Activated CD4-positive, alpha-beta T cell treated with anti-CD3 and anti-CD28 coated beads, Interleukin-2, Interleukin-6, amounts not matched to agents 100 ng/mL and 50 ng/mL, durations not matched to agents 16 hours and 8 hours (primary cell): ENCODE data around the gene BET1.

Experiments used
- DNase-seq: peaks from one replicate; pipeline ENCODE4 v3.0.0-alpha.2; 2020

The BET1 gene

DNA sequence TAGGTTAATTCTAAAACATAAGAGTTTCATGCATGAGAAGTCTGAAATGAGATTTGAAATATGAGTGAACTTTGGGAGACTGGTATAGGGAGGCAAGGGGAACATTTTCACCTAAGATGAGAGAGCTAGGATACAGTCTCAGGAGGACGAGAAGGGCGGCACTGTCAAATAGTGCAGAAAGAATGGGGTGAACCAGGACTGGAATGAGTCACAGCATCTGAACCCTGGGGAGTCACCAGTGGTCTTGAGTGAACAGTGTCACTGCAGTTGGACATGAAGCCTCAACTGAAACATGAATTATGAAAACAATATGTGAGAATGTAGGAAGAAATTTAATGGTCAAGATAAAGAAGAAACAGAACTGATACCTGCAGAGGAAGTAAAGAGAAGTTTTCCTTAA lies 48.9 kb downstream of the BET1 start:
- DNase-seq = no peak

- no peak for DNase-seq
Measured at GRCh38 chr7:93949423-93949822, 54.7 kb downstream of the BET1 start.

DNA sequence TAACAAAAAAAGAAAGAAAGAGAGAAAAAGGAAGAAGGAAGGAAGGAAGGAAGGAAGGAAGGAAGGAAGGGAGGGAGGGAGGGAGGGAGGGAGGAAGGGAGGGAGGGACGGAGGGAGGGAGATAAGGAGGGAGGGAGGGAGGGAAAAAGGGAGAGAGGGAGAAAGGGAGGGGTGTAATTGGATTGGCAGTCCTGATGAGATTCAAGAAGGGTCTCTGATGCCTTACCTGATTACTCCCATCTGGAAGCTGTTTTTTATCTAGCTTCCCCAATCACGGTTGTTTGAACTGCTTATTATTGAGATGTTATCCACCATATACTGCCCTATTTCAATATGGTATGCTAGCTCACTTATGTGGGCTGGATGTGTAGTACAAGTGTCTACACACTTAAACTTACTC lies 55.3 kb downstream of the BET1 start:
- DNase-seq = no peak

GRCh38 chr7:93948106-93948505 lies 56.0 kb downstream of the BET1 start:
- no peak for DNase-seq

GRCh38 chr7:93945756-93946535 lies 58.2 kb downstream of the BET1 start:
- DNase-seq = no peak

DNA sequence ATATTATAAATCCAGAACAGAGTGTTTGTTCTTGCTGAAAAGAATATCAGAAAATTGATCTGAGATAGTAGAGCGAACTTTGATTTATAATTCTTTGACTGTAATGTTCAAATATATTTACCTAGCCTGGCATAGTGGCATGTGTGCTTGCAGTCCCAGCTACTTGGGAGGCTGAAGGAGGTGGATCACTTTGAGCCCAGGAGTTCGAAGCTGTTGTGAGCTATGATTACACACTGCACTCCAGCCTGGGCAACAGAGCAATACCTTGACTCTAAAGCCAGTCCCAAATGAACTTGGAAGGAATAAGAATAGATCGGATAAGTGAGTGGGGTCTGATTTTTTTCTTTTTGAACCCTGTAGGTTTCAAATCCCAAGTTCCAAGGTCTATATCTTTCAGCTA lies 59.1 kb downstream of the BET1 start:
- DNase-seq = no peak

DNA sequence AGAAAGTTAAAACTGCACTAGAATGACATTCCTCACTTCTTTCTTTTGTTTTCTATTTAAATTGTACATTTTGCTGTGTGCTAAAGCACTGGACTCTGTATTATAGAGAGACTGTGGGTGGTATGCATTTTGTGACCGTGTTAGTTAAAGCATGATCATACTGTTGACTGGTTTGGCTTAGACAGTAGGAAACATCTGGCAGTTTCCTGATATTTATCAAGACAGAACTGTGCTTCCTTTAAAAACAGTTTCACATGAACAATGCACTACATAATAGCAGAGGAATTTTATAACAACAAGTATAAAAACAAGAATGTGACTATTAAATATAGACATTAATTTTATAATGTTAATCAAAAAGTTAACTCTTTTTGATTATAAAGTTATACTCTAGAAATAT lies 59.5 kb downstream of the BET1 start:
- no peak for DNase-seq

DNA sequence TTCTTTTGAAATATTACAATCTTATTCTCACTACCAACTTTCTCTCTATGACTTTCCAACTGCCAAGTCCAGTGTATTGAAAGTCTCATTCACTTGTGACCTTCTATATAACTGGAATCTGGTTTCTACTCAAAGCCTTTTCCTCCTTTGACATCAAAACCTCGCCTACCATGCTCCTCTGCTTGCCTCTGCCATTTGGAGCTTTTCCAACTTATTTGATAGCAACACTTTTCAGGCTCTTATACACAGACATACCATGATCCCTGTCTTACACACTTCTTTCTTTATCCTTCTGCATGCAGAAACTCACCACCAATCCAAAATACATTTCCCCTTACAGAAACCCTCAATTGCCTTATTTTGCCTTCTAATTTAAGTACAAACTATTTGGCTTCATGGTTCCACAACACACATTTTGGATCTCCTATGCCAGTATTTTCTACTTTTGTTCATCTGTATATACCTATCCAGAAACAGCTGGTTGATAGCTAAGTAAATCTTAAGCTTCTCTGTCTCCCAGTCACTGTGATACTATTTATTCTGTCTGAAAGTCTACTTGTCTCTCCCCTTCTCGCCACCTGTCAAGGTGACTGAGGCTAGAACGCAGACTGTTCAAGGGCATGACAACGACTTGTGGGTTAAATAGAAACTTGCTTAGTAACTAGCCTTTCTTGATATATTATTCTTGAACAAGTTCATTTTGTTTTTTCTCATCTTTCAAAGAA lies 60.2 kb downstream of the BET1 start:
- DNase-seq = no peak
